ENCODE measurements around the gene IL1RAPL1.
"Not testable (repeated sequence)": the region's sequence is repeated elsewhere in the genome, so short reads cannot be mapped to it uniquely, and the experiment has no call there.

The IL1RAPL1 gene

DNA sequence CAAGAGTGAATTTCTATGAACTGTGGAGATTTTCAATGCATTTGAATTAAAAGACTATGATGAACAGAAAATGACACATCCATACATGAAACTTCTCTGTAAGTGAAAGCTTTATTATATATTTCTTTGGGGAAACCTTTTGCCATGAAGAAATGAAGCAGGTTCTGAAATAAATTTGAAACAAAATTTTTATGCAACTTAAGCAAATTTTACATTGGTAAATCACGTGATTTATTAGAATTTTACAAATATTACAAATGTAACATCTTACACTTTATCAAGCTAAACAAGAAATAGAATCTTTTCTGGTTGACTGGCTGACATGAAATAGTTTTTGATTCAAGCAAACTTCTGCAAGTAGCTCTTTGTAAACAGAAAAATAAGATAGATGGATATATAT, 131.2 kb downstream of the IL1RAPL1 start:
- in situ Hi-C loops (cut with HindIII; ENCODE audit: low pct_ligation_motif_present, low sequenced_read_pairs) = no loop called here
- DNase-seq = no peak
- no peaks in the 10 kb centered on the region for H3K27me3 ChIP-seq (replicated peaks)
- H3K4me3 ChIP-seq (ENCODE audit: low read depth, low read length) = no peak overlapping the region
- TF ChIP-seq, protein P1, sequence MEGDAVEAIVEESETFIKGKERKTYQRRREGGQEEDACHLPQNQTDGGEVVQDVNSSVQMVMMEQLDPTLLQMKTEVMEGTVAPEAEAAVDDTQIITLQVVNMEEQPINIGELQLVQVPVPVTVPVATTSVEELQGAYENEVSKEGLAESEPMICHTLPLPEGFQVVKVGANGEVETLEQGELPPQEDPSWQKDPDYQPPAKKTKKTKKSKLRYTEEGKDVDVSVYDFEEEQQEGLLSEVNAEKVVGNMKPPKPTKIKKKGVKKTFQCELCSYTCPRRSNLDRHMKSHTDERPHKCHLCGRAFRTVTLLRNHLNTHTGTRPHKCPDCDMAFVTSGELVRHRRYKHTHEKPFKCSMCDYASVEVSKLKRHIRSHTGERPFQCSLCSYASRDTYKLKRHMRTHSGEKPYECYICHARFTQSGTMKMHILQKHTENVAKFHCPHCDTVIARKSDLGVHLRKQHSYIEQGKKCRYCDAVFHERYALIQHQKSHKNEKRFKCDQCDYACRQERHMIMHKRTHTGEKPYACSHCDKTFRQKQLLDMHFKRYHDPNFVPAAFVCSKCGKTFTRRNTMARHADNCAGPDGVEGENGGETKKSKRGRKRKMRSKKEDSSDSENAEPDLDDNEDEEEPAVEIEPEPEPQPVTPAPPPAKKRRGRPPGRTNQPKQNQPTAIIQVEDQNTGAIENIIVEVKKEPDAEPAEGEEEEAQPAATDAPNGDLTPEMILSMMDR (IDR thresholded peaks at IDR 0.05; ENCODE audit: low read depth, low read length, missing control alignments) = no peak
- H3K36me3 ChIP-seq (replicated peaks) = no peaks in the 10 kb centered on the region
- H3K27ac ChIP-seq = no peak overlapping the region

DNA sequence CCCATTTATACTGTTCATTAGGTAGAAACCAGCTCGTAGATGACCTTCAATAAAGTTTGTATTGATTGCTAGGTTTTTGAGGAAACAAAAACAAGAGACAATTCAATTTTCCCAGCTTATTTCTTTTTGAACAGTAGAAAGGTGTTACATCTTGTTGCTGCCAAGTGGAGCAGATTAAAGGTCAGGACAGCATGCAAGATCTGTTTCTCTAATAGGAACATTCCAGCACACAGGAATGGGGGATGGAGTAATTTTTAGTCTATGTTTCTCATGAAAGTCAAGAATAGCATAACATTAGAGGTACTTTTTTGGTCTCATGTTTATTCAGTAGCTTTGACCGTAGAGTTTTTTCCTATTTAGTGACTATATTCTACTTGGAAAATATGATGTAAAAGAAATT, 132.4 kb downstream of the IL1RAPL1 start:
- in situ Hi-C loops (cut with HindIII; ENCODE audit: low pct_ligation_motif_present, low sequenced_read_pairs) = no loop called here
- H3K27me3 ChIP-seq (replicated peaks) = no peaks in the 10 kb centered on the region
- no peaks in the 10 kb centered on the region for H3K36me3 ChIP-seq (replicated peaks)
- TF ChIP-seq, protein P1 (IDR thresholded peaks at IDR 0.05; ENCODE audit: low read depth, low read length, missing control alignments) = no peak
- no peak overlapping the region for H3K27ac ChIP-seq
- no peak overlapping the region for H3K4me3 ChIP-seq (ENCODE audit: low read depth, low read length)
- DNase-seq = no peak

GRCh38 chrX:28752330-28752729, 165.1 kb downstream of the IL1RAPL1 start:
- in situ Hi-C loops (cut with HindIII; ENCODE audit: low pct_ligation_motif_present, low sequenced_read_pairs) = no loop called here
- H3K4me3 ChIP-seq (ENCODE audit: low read depth, low read length) = no peak overlapping the region
- TF ChIP-seq, protein P1 (IDR thresholded peaks at IDR 0.05; ENCODE audit: low read depth, low read length, missing control alignments) = no peak
- no peak for DNase-seq
- no peak overlapping the region for H3K27ac ChIP-seq
- H3K36me3 ChIP-seq (replicated peaks) = no peaks in the 10 kb centered on the region
- no peaks in the 10 kb centered on the region for H3K27me3 ChIP-seq (replicated peaks)

DNA sequence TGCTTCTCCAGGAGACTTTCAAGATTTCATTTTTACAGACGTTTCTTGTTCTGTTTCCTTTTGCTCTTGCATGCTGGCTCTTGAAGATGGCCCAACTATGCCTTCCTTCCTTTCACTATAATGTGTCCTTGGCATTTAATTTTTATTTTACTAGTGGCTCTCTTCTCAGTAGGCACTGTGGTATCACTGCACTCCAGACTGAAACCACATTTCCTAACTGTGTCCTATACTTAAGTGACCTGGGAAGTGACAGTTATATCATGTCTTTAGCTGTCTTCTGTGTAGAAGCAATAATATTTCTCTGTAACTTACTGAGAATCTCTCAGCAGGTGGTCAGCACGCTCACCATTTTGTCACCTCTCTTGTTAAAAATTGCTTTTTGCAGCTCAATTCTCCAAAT, 168.9 kb downstream of the IL1RAPL1 start:
- in situ Hi-C loops (cut with HindIII; ENCODE audit: low pct_ligation_motif_present, low sequenced_read_pairs) = no loop called here
- DNase-seq = no peak
- Histone ChIP-seq H3K27me3 (replicated peaks) (no peaks in the 10 kb centered on the region), H3K4me3 (ENCODE audit: low read depth, low read length) (no peak overlapping the region), H3K27ac (no peak overlapping the region), H3K36me3 (replicated peaks) (no peaks in the 10 kb centered on the region)
- TF ChIP-seq, protein P1 (IDR thresholded peaks at IDR 0.05; ENCODE audit: low read depth, low read length, missing control alignments) = no peak

DNA sequence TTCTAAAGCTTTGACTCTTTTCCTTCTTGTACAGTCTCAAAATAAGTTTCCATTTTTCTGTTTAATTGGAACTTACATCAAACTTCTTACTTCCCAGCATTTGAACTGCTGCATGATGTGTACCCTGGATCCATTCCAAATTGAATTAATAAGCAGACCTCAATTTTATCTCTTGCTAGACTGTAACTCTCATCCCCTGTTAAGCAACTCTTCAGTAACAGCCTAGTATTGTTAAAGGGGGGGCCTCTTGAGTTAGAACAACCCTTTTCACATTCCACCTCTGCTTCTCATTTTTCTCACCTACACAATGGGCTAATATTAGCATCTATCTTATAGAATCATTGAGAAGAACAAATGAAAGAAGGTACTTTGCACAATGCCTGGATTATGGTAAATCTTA, 169.4 kb downstream of the IL1RAPL1 start:
- TF ChIP-seq, protein P1 (IDR thresholded peaks at IDR 0.05; ENCODE audit: low read depth, low read length, missing control alignments) = no peak
- in situ Hi-C loops (cut with HindIII; ENCODE audit: low pct_ligation_motif_present, low sequenced_read_pairs) = no loop called here

DNA sequence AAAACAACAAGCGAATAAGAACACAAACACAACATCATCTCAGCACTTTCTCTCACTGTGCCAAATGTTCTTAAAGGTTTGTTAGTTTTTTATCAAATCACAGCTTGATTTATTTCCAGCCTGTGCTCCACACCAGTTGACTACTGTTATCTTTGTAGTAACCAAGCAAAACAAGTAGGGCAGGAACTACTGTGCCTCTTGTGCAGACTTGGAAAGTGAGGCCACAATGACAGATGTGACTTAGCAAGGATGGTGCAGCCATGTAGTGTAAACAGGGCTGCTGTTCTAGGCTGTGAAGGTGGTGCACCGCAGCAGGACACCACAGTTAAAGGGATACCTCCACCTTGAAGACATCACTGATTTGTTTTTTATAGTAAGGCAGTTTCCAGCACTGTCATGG, 170.0 kb downstream of the IL1RAPL1 start:
- no peaks in the 10 kb centered on the region for H3K27me3 ChIP-seq (replicated peaks)
- no peak overlapping the region for H3K4me3 ChIP-seq (ENCODE audit: low read depth, low read length)
- no peaks in the 10 kb centered on the region for H3K36me3 ChIP-seq (replicated peaks)
- H3K27ac ChIP-seq = no peak overlapping the region
- no peak for DNase-seq
- in situ Hi-C loops (cut with HindIII; ENCODE audit: low pct_ligation_motif_present, low sequenced_read_pairs) = no loop called here
- TF ChIP-seq, protein P1 (IDR thresholded peaks at IDR 0.05; ENCODE audit: low read depth, low read length, missing control alignments) = no peak

More for the DNA sequence above, 169.4 kb downstream of the IL1RAPL1 start:
- Histone ChIP-seq H3K36me3 (replicated peaks) (no peaks in the 10 kb centered on the region), H3K27me3 (replicated peaks) (no peaks in the 10 kb centered on the region), H3K4me3 (ENCODE audit: low read depth, low read length) (no peak overlapping the region), H3K27ac (no peak overlapping the region)
- DNase-seq = no peak

- H3K36me3 ChIP-seq (replicated peaks); in situ Hi-C loops (cut with HindIII; ENCODE audit: low pct_ligation_motif_present, low sequenced_read_pairs); H3K27ac ChIP-seq; H3K27me3 ChIP-seq (replicated peaks); H3K4me3 ChIP-seq (ENCODE audit: low read depth, low read length); DNase-seq: not testable (repeated sequence)
Measured at GRCh38 chrX:28766561-28766960, 179.3 kb downstream of the IL1RAPL1 start.

Measured in brain microvascular endothelial cell (primary cell).